Naive B cell (primary cell): ENCODE results near the gene EPHA4. TPM values are rescaled to one million over a fixed set of nuclear protein-coding genes. Genes with fewer than 3 reads are reported as not detected.

Source experiments
- ATAC-seq, 2 donors: fragments of 150-1000 bp; cut with Tn5 transposase; 2 replicates each; pipeline ENCODE4 v1.10.0; 2021; ENCODE audit warnings: low read depth in 2 of 2, mild to moderate bottlenecking in 2 of 2, moderate library complexity in 2 of 2
- DNase-seq: peaks from one replicate; pipeline ENCODE4 v3.0.0; 2022
- H3K27ac Mint-ChIP-seq, 6 donors: one replicate each; pipeline ENCODE4 v1.8.0; 2020 to 2022; ENCODE audit warnings: mild to moderate bottlenecking in 6 of 6, mixed read lengths in 6 of 6, moderate library complexity in 5 of 6, inconsistent platforms in 2 of 6
- H3K27me3 Mint-ChIP-seq, 3 donors: one replicate each; pipeline ENCODE4 v1.8.0; 2021 to 2022; ENCODE audit warnings: mixed read lengths in 3 of 3, mild to moderate bottlenecking in 1 of 3
- H3K36me3 Mint-ChIP-seq, 2 donors: one replicate each; pipeline ENCODE4 v1.8.0; 2020 to 2022; ENCODE audit warnings: mixed read lengths in 2 of 2, inconsistent platforms in 1 of 2, mild to moderate bottlenecking in 1 of 2
- H3K4me1 Mint-ChIP-seq, 3 donors: one replicate each; pipeline ENCODE4 v1.8.0; 2020 to 2022; ENCODE audit warnings: mixed read lengths in 3 of 3, inconsistent platforms in 1 of 3, mild to moderate bottlenecking in 1 of 3, moderate library complexity in 1 of 3
- H3K4me3 Mint-ChIP-seq, 8 donors: one replicate each; pipeline ENCODE4 v1.8.0; 2020 to 2022; ENCODE audit warnings: mild to moderate bottlenecking in 8 of 8, mixed read lengths in 8 of 8, moderate library complexity in 8 of 8, inconsistent platforms in 2 of 8
- H3K9me3 Mint-ChIP-seq, 7 donors: one replicate each; pipeline ENCODE4 v1.8.0; 2020 to 2022; ENCODE audit warnings: mixed read lengths in 7 of 7, mild to moderate bottlenecking in 5 of 7, inconsistent platforms in 2 of 7, moderate library complexity in 1 of 7
- polyA plus RNA-seq, 6 donors: library from polyadenylated mRNA; unstranded; fragments of 300-500 nt; fragmentation: Illumina TruSeq; gene quantifications; one replicate each; pipeline ENCODE4 v1.2.3, GENCODE V29; 2021; ENCODE audit warnings: low read depth in 6 of 6

The EPHA4 gene
- 10 to 100 TPM in 1 of 6 donors, 1 to 10 TPM in 4, under 1 TPM in 1; 0.84 to 14.3 (median 5.4) TPM for polyA plus RNA-seq

DNA sequence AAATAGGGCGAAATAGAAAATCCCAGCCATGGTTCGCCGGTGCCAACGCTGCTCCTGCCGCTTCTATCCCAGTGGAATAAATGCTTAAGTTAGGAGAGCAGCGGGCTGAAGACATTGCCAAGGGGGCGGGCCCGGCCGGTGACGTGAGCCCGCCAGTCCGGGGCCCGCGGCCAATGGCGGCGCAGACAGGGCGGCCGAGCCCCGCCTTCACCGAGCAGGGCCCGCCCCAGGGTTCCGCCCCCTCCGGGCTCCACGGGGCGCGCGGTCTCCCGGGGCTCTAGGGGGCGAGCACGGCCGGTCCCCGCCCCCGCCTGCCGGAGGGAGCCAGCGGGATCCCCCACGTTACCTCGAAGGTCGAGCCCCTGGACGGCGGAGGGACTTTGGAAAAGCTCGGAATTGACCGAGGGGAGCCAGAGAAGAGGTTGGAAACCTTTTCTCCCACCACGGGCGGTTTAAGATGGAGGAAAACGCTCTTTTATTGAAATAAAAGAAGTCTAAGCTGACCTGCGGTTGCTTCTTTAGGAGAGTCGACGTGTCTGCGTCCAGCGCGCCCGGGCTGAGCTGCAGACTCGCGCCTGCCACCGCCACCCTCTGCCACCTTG lies at the start of gene EPHA4:
EPHA4 (minus strand) TSS at position 86 of the 602 bp plus-strand sequence; CDS start at position 30, 56 bp downstream.
- DNase-seq (peak; percentile 90), ATAC-seq (peak; percentile 88 to 90)
- Mint-ChIP-seq H3K27ac (peak within 1 kb of the TSS; percentile 45 to 97 (median 90)), H3K36me3 (no peaks in the 10 kb centered on the region), H3K4me1 (peaks cover 28 to 51% (median 29%) of the 10 kb centered on the region in 3 donors), H3K4me3 (peak within 1 kb of the TSS; percentile 85 to 99 (median 94)), H3K9me3 (peaks cover 0 to 3% (median 0%) of the 10 kb centered on the region in 7 donors), H3K27me3 (peaks cover 54 to 62% (median 57%) of the 10 kb centered on the region in 3 donors)

GRCh38 chr2:221618007-221618406 lies 45.9 kb upstream of the EPHA4 start:
- H3K4me1 Mint-ChIP-seq, result no peaks in the 10 kb centered on the region
- H3K36me3 Mint-ChIP-seq, result no peaks in the 10 kb centered on the region
- no peak overlapping the region for H3K27ac Mint-ChIP-seq
- DNase-seq (no peak), ATAC-seq (no peak)
- H3K4me3 Mint-ChIP-seq, result no peak overlapping the region
- H3K9me3 Mint-ChIP-seq, result no peaks in the 10 kb centered on the region
- peaks cover 0 to 6% (median 0%) of the 10 kb centered on the region in 3 donors for H3K27me3 Mint-ChIP-seq

DNA sequence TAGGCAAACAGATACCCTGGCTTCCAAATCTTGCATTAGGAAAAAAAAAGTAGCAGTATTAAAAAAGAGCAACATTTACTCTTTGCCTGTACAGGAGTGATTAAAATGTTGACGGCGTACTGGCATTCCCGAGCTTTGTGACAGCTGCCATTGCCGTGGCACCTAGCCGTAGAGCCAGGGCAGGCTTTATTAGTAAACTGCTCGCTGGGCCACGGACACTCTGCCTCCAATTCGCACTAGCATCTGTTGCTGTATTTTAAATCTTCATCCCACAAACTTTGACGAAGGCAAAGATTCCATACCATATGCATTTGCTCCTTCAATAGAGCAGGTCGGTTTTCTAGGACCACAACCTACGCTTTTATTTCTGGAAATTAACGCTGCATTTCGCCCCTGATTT lies 44.5 kb upstream of the EPHA4 start:
- H3K27ac Mint-ChIP-seq, result no peak overlapping the region
- no peaks in the 10 kb centered on the region for H3K4me1 Mint-ChIP-seq
- H3K9me3 Mint-ChIP-seq, result peaks cover 0 to 5% (median 0%) of the 10 kb centered on the region in 7 donors
- no peak overlapping the region for H3K4me3 Mint-ChIP-seq
- ATAC-seq (no peak), DNase-seq (no peak)
- no peaks in the 10 kb centered on the region for H3K36me3 Mint-ChIP-seq
- peaks cover 9 to 12% (median 11%) of the 10 kb centered on the region in 3 donors for H3K27me3 Mint-ChIP-seq

GRCh38 chr2:221614274-221614673 lies 42.2 kb upstream of the EPHA4 start:
- ATAC-seq (no peak), DNase-seq (no peak)
- H3K4me1 Mint-ChIP-seq, result no peaks in the 10 kb centered on the region
- peaks cover 0 to 5% (median 0%) of the 10 kb centered on the region in 7 donors for H3K9me3 Mint-ChIP-seq
- no peaks in the 10 kb centered on the region for H3K36me3 Mint-ChIP-seq
- no peak overlapping the region for H3K27ac Mint-ChIP-seq
- no peak overlapping the region for H3K4me3 Mint-ChIP-seq
- peaks cover 18 to 29% (median 20%) of the 10 kb centered on the region in 3 donors for H3K27me3 Mint-ChIP-seq

GRCh38 chr2:221612800-221613199 lies 40.7 kb upstream of the EPHA4 start:
- no peaks in the 10 kb centered on the region for H3K36me3 Mint-ChIP-seq
- peaks cover 0 to 5% (median 0%) of the 10 kb centered on the region in 7 donors for H3K9me3 Mint-ChIP-seq
- DNase-seq (no peak), ATAC-seq (no peak)
- no peaks in the 10 kb centered on the region for H3K4me1 Mint-ChIP-seq
- H3K27me3 Mint-ChIP-seq, result peaks cover 13 to 32% (median 20%) of the 10 kb centered on the region in 3 donors
- H3K27ac Mint-ChIP-seq, result peak overlapping the region in 1 of 6 donors; percentile 65
- H3K4me3 Mint-ChIP-seq, result no peak overlapping the region

- Mint-ChIP-seq H3K36me3 (no peaks in the 10 kb centered on the region), H3K4me1 (no peaks in the 10 kb centered on the region), H3K27ac (no peak overlapping the region), H3K4me3 (no peak overlapping the region), H3K27me3 (peaks cover 13 to 32% (median 20%) of the 10 kb centered on the region in 3 donors), H3K9me3 (peaks cover 0 to 5% (median 0%) of the 10 kb centered on the region in 7 donors)
- no peak for DNase-seq
- no peak for ATAC-seq
Measured at GRCh38 chr2:221612161-221612560, 40.1 kb upstream of the EPHA4 start.

DNA sequence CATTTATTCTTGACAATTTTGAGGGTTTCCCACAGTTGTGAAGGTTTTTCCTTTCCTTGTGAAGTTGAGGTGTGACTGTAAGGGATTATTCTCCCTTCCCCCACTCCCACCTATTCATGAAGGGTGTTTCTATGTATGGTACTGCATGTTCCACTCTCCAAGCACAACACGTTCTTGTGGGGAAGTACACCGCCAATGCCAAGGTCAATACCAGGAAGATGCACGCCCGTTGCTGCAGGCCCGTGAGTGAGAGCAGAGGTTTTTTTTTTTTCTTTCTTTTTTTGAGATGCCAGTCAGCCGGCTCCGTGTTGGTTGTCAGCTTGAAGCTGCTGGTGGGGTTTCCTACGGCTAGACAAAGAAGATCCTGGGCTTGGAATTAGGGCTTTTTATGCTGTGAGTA lies 38.6 kb upstream of the EPHA4 start:
- no peak overlapping the region for H3K27ac Mint-ChIP-seq
- no peaks in the 10 kb centered on the region for H3K36me3 Mint-ChIP-seq
- H3K9me3 Mint-ChIP-seq, result peaks cover 0 to 5% (median 0%) of the 10 kb centered on the region in 7 donors
- H3K27me3 Mint-ChIP-seq, result peaks cover 13 to 32% (median 20%) of the 10 kb centered on the region in 3 donors
- no peak overlapping the region for H3K4me3 Mint-ChIP-seq
- DNase-seq, result no peak
- no peak for ATAC-seq
- no peaks in the 10 kb centered on the region for H3K4me1 Mint-ChIP-seq

DNA sequence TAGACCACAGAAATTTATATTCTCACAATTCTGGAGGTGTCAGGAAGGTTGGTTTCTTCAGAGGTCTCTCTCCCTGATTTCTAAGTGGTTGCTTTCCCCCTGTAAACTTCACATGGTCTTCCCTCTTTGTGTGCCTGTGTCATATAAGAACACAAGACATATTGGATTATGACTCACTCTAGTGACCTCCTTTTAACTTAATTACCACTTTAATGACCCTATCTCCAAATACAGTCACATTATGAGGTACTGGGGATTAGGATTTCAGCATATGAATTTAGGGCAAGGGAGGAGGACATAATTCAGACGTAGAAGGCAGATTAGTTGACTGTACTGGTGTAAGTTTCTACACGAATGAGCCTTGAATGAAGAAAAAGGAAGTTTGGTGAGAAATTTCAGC lies 38.2 kb upstream of the EPHA4 start:
- peaks cover 0 to 5% (median 0%) of the 10 kb centered on the region in 7 donors for H3K9me3 Mint-ChIP-seq
- H3K36me3 Mint-ChIP-seq, result no peaks in the 10 kb centered on the region
- ATAC-seq (no peak), DNase-seq (no peak)
- no peaks in the 10 kb centered on the region for H3K4me1 Mint-ChIP-seq
- H3K4me3 Mint-ChIP-seq, result no peak overlapping the region
- no peak overlapping the region for H3K27ac Mint-ChIP-seq
- peaks cover 13 to 32% (median 20%) of the 10 kb centered on the region in 3 donors for H3K27me3 Mint-ChIP-seq

DNA sequence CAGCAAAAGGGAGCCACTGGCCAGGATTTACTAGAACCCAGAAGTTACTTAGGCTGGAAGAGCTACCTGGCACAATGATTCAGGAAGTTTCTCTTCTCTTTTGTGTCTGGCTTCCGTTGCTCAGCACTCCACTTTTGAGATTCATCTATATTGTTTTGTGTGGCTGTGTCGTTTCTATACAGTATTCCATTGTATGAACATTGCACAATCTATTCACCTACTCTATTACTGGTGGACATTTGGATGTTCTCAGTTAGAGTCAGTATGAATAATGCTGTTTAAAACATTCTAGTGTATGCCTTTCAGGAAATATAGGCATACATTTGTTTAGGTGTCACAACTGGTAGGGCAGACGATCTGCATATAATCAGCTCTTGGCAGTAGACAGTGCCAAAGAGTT lies 36.3 kb upstream of the EPHA4 start:
- ATAC-seq (no peak), DNase-seq (no peak)
- H3K27ac Mint-ChIP-seq, result no peak overlapping the region
- peaks cover 13 to 32% (median 20%) of the 10 kb centered on the region in 3 donors for H3K27me3 Mint-ChIP-seq
- H3K4me3 Mint-ChIP-seq, result no peak overlapping the region
- peaks cover 0 to 5% (median 0%) of the 10 kb centered on the region in 7 donors for H3K9me3 Mint-ChIP-seq
- no peaks in the 10 kb centered on the region for H3K36me3 Mint-ChIP-seq
- H3K4me1 Mint-ChIP-seq, result no peaks in the 10 kb centered on the region

- peaks cover 0 to 4% (median 0%) of the 10 kb centered on the region in 7 donors for H3K9me3 Mint-ChIP-seq
- no peaks in the 10 kb centered on the region for H3K4me1 Mint-ChIP-seq
- H3K4me3 Mint-ChIP-seq, result no peak overlapping the region
- no peaks in the 10 kb centered on the region for H3K36me3 Mint-ChIP-seq
- no peak overlapping the region for H3K27ac Mint-ChIP-seq
- ATAC-seq (no peak), DNase-seq (no peak)
- peaks cover 10 to 21% (median 10%) of the 10 kb centered on the region in 3 donors for H3K27me3 Mint-ChIP-seq
Measured at GRCh38 chr2:221606424-221606823, 34.3 kb upstream of the EPHA4 start.

DNA sequence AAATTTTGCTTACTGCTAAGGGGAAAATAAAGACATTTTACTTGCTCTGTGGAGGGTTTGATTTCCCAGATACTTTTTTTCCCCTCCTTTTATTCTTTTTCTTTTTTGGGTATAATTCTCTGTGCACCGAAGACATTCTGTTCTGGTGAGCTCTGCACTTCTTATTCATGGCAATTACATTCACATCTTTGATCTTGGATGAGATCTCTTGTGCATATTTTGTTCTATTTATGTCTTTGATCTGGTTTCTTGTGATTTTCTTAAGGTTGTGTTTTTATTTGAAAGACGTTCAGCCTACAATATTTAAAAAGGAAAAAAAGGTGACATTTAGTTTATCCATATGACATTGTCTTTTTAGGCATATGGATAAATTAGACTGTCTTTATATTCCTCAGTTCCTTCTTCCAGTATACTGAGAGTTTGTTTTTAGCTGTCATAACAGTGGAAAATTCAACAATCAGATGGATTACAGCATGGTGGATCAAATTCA lies 33.7 kb upstream of the EPHA4 start:
- Mint-ChIP-seq H3K27me3 (peaks cover 5 to 16% (median 10%) of the 10 kb centered on the region in 3 donors), H3K27ac (no peak overlapping the region), H3K36me3 (no peaks in the 10 kb centered on the region), H3K9me3 (peaks cover 0 to 4% (median 0%) of the 10 kb centered on the region in 7 donors), H3K4me1 (no peaks in the 10 kb centered on the region), H3K4me3 (no peak overlapping the region)
- ATAC-seq (no peak), DNase-seq (no peak)

DNA sequence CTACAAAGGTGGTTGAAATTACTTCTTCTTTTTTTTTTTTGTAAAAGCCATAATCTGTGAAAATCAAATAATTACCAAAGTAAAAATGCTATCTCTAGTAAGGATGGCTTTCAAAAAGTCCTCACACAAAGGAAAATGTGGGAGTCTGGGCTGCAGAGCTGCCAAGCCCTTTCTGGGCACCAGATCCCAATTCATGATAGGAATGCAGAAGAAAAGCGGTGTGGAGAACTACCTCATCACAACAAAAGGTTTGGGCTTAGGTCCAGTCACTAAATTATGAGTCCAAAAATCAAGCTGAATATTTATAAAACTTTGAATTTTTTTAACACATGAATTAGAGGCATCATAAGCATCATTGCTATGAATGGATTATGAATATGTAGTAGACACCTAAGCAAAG lies 30.8 kb upstream of the EPHA4 start:
- no peaks in the 10 kb centered on the region for H3K4me1 Mint-ChIP-seq
- peaks cover 0 to 8% (median 5%) of the 10 kb centered on the region in 3 donors for H3K27me3 Mint-ChIP-seq
- no peak overlapping the region for H3K27ac Mint-ChIP-seq
- no peaks in the 10 kb centered on the region for H3K9me3 Mint-ChIP-seq
- ATAC-seq (no peak), DNase-seq (no peak)
- no peak overlapping the region for H3K4me3 Mint-ChIP-seq
- no peaks in the 10 kb centered on the region for H3K36me3 Mint-ChIP-seq

DNA sequence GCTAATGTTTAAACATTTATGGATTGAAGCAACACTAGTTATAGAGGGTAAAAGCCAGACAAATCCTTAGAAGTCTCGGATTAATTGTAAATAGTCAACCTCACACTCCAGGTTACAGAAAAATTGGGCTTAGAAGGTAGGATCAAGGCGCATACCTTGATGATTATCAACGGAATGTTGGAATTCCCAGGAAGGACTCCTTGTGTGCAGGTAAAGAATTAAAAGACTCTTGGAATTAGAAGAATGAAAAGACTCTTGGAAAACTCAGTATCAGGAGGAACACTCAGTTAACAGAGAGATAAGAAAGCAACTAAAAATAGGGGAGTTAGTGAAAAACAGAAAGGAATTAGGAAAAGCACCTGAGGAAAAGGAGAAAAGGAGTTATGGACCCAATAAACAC lies 29.3 kb upstream of the EPHA4 start:
- Mint-ChIP-seq H3K27ac (no peak overlapping the region), H3K4me3 (no peak overlapping the region)

GRCh38 chr2:221600388-221600787 lies 28.3 kb upstream of the EPHA4 start:
- ATAC-seq, result no peak
- H3K27me3 Mint-ChIP-seq, result peaks cover 0 to 8% (median 5%) of the 10 kb centered on the region in 3 donors
- no peaks in the 10 kb centered on the region for H3K9me3 Mint-ChIP-seq
- H3K4me3 Mint-ChIP-seq, result no peak overlapping the region
- no peaks in the 10 kb centered on the region for H3K36me3 Mint-ChIP-seq
- H3K4me1 Mint-ChIP-seq, result no peaks in the 10 kb centered on the region
- H3K27ac Mint-ChIP-seq, result no peak overlapping the region
- no peak for DNase-seq

More for the DNA sequence above, 29.3 kb upstream of the EPHA4 start:
- Mint-ChIP-seq H3K27me3 (peaks cover 0 to 8% (median 5%) of the 10 kb centered on the region in 3 donors), H3K4me1 (no peaks in the 10 kb centered on the region), H3K36me3 (no peaks in the 10 kb centered on the region), H3K9me3 (no peaks in the 10 kb centered on the region)
- DNase-seq (no peak), ATAC-seq (no peak)
